Hepatocyte (in vitro differentiated cells): ENCODE data around the gene PALLD. TPM values are rescaled to one million over a fixed set of nuclear protein-coding genes. Genes with fewer than 3 reads are reported as not detected.

Source experiments
- DNase-seq: peaks from one replicate; pipeline ENCODE4 v3.0.0-alpha.2; 2016; ENCODE audit warnings: low spot score
- H2AFZ ChIP-seq: fragments of 200-600 bp; sonication (generic); 2 replicates; pipeline ENCODE4 v1.6.0; 2016; ENCODE audit warnings: antibody characterized with exemption, mild to moderate bottlenecking
- H3K27ac ChIP-seq: fragments of 200-600 bp; sonication (generic); 2 replicates; pipeline ENCODE4 v1.5.1; 2016; ENCODE audit warnings: mild to moderate bottlenecking
- H3K27me3 ChIP-seq: fragments of 200-600 bp; sonication (generic); 2 replicates; pipeline ENCODE4 v1.6.1; 2016
- H3K36me3 ChIP-seq: fragments of 200-600 bp; sonication (generic); replicated peaks from 2 replicates; pipeline ENCODE4 v1.5.1; 2016; ENCODE audit warnings: low read depth; ENCODE audit not compliant: insufficient read depth
- H3K4me1 ChIP-seq: fragments of 200-600 bp; sonication (generic); 2 replicates; pipeline ENCODE4 v1.5.1; 2016; ENCODE audit warnings: mild to moderate bottlenecking, moderate library complexity; ENCODE audit not compliant: insufficient read depth
- H3K4me2 ChIP-seq: fragments of 200-600 bp; sonication (generic); 2 replicates; pipeline ENCODE4 v1.6.0; 2016
- H3K4me3 ChIP-seq: fragments of 200-600 bp; sonication (generic); 2 replicates; pipeline ENCODE4 v1.5.1; 2016; ENCODE audit warnings: mild to moderate bottlenecking
- H3K79me2 ChIP-seq: fragments of 200-600 bp; sonication (generic); 2 replicates; pipeline ENCODE4 v1.6.0; 2017; ENCODE audit warnings: mild to moderate bottlenecking
- H3K9me2 ChIP-seq: fragments of 200-600 bp; sonication (generic); replicated peaks from 2 replicates; pipeline ENCODE4 v1.6.0; 2017; ENCODE audit warnings: mild to moderate bottlenecking; ENCODE audit not compliant: insufficient read depth
- H3K9me3 ChIP-seq: fragments of 200-600 bp; sonication (generic); 2 replicates; pipeline ENCODE4 v1.5.1; 2016; ENCODE audit warnings: low read depth, mild to moderate bottlenecking
- H4K20me1 ChIP-seq: fragments of 200-600 bp; sonication (generic); 2 replicates; pipeline ENCODE4 v1.6.0; 2016; ENCODE audit warnings: mild to moderate bottlenecking; ENCODE audit not compliant: insufficient read depth, poor library complexity, severe bottlenecking
- EZH2 ChIP-seq: fragments of 200-600 bp; sonication (generic); IDR thresholded peaks from 2 replicates; pipeline ENCODE4 v1.6.1; 2016; ENCODE audit warnings: antibody characterized with exemption, mild to moderate bottlenecking, borderline replicate concordance
- EZH2phosphoT487 ChIP-seq: fragments of 200-600 bp; sonication (generic); IDR thresholded peaks from one replicate; pipeline ENCODE4 v1.6.1; 2018; ENCODE audit warnings: antibody characterized with exemption, mild to moderate bottlenecking, low read depth, moderate library complexity; ENCODE audit not compliant: unreplicated experiment, severe bottlenecking
- WGBS: methylation state at CpG from one replicate; pipeline ENCODE4 v1.1.6; 2016; ENCODE audit warnings: low lambda C conversion rate; ENCODE audit errors: missing lambda C conversion rate; 5-methylcytosine and 5-hydroxymethylcytosine counted together
- polyA plus RNA-seq: library from polyadenylated mRNA; unstranded; fragments of >200 nt; fragmentation: Nextera tagmentation; extraction: Ambion mirVana; gene quantifications from 2 replicates; pipeline ENCODE4 v1.2.1, GENCODE V29; 2016
- total RNA-seq: library from RNA; depleted of rRNA; stranded (reverse); fragments of >200 nt; gene quantifications from 2 replicates; pipeline ENCODE4 v1.2.3, GENCODE V29; 2014
- TF ChIP-seq, protein P1 (sequence below): fragments of 200-600 bp; sonication (generic); IDR thresholded peaks from 2 replicates; pipeline ENCODE4 v1.5.1; 2016; ENCODE audit warnings: antibody characterized with exemption, mild to moderate bottlenecking; ENCODE audit not compliant: poor library complexity

Gene PALLD
- total and polyA plus RNA-seq, 2 experiments from 2014 or later = 82.7 to 85.2 TPM

GRCh38 chr4:168614281-168615057, 117.6 kb downstream of the PALLD start:
- Histone ChIP-seq H3K4me3 (no peak overlapping the region), H3K4me2 (no peak overlapping the region), H3K9me3 (no peaks in the 10 kb centered on the region), H3K4me1 (no peaks in the 10 kb centered on the region), H2AFZ (no peak overlapping the region), H3K9me2 (no peaks in the 10 kb centered on the region), H3K27ac (no peak overlapping the region), H3K27me3 (no peaks in the 10 kb centered on the region), H3K36me3 (no peaks in the 10 kb centered on the region), H3K79me2 (no peaks in the 10 kb centered on the region), H4K20me1 (no peaks in the 10 kb centered on the region)
- WGBS = 83% methylated on average over 4 of the region's 4 CpGs
- TF ChIP-seq EZH2 (no peak), EZH2phosphoT487 (no peak)
- TF ChIP-seq, protein P1, sequence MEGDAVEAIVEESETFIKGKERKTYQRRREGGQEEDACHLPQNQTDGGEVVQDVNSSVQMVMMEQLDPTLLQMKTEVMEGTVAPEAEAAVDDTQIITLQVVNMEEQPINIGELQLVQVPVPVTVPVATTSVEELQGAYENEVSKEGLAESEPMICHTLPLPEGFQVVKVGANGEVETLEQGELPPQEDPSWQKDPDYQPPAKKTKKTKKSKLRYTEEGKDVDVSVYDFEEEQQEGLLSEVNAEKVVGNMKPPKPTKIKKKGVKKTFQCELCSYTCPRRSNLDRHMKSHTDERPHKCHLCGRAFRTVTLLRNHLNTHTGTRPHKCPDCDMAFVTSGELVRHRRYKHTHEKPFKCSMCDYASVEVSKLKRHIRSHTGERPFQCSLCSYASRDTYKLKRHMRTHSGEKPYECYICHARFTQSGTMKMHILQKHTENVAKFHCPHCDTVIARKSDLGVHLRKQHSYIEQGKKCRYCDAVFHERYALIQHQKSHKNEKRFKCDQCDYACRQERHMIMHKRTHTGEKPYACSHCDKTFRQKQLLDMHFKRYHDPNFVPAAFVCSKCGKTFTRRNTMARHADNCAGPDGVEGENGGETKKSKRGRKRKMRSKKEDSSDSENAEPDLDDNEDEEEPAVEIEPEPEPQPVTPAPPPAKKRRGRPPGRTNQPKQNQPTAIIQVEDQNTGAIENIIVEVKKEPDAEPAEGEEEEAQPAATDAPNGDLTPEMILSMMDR = no peak
- no peak for DNase-seq

- H3K36me3 ChIP-seq = no peaks in the 10 kb centered on the region
- no peaks in the 10 kb centered on the region for H3K9me3 ChIP-seq
- TF ChIP-seq EZH2 = no peak
- no peak for TF ChIP-seq EZH2phosphoT487
- TF ChIP-seq, protein P1 = no peak
- H4K20me1 ChIP-seq = no peaks in the 10 kb centered on the region
- H3K4me2 ChIP-seq = no peak overlapping the region
- 51% methylated on average over 5 of the region's 5 CpGs for WGBS
- no peak overlapping the region for H3K27ac ChIP-seq
- H3K9me2 ChIP-seq = no peaks in the 10 kb centered on the region
- no peak overlapping the region for H2AFZ ChIP-seq
- no peaks in the 10 kb centered on the region for H3K27me3 ChIP-seq
- no peaks in the 10 kb centered on the region for H3K79me2 ChIP-seq
- H3K4me3 ChIP-seq = no peak overlapping the region
- no peak for DNase-seq
- no peaks in the 10 kb centered on the region for H3K4me1 ChIP-seq
Measured at GRCh38 chr4:168615294-168616065, 118.6 kb downstream of the PALLD start.

DNA sequence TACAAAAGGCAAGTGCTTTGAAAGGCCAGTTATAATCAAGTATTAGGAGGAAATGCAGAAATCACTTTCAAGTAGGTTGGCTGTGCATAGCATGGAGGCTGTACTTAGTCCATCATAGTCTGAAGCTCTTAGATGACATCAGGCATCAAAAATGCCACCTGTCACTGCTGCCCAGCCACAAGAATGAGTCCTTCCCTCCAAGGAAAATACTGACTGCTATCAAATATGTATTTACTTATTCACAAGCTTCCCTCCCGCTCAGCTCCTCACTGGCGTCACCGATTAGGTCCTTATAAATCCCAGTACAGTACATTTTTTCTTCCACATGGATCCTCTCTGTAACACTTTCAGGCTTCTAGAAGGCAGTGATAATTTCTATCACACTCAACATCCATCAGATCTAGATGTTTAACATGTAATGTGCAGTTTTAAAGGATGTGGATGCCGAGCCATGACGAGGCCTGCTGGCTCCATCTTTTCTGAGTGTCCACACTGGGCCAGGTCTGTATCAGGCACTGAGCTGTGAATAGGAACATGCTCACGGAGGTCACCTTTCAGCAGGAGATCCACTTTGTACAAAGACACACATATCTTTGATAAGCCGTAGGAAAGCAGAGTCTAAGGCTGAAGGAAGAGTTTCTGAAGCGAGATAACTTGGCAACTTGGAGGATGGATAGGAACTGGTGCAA, 121.9 kb downstream of the PALLD start:
- Histone ChIP-seq H3K27me3 (no peaks in the 10 kb centered on the region), H3K9me2 (no peaks in the 10 kb centered on the region), H4K20me1 (no peaks in the 10 kb centered on the region), H3K79me2 (no peaks in the 10 kb centered on the region), H3K9me3 (no peaks in the 10 kb centered on the region), H3K4me2 (no peak overlapping the region), H3K27ac (no peak overlapping the region), H2AFZ (no peak overlapping the region), H3K4me3 (no peak overlapping the region), H3K36me3 (no peaks in the 10 kb centered on the region), H3K4me1 (no peaks in the 10 kb centered on the region)
- no peak for DNase-seq
- WGBS = 90% methylated on average over 8 of the region's 8 CpGs
- TF ChIP-seq, protein P1 = no peak
- no peak for TF ChIP-seq EZH2phosphoT487
